ENCODE measurements around the gene AGAP1.

GRCh38 chr2:235690809-235691450 is 197.1 kb downstream of the AGAP1 start:
- TF ChIP-seq CTCF (IDR thresholded peaks at IDR 0.05) (no peak), POLR2AphosphoS5 (IDR thresholded peaks at IDR 0.05) (no peak), POLR2A (IDR thresholded peaks at IDR 0.05) (no peak)

Data from sigmoid colon (tissue), 4 donors.